ENCODE measurements around the gene CFAP52. TPM values are rescaled to one million over a fixed set of nuclear protein-coding genes. Genes with fewer than 3 reads are reported as not detected.

Gene CFAP52
- total RNA-seq, 5 donors from 2014 or later (not counting 1 experiment from before 2014, with no cell fraction given) = not detected

DNA sequence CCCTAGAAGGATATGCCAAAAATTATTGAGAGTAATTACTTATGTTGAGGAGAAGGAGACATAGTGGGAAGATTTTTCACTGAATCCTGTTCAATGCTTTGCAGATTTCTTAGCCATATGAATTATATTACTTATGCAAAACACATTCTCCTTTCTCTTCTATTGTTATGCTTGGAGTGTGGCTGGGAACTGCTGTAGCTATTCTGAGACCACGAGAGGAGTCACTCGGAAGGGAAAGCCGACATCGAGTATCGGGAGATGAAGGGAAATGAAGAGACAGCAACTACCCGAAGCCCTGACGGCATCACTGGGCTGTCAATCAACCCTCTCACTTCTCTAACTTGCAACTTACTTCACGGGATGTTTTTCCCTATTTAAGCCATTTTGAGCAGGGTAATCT lies 40.4 kb upstream of the CFAP52 start:
- POLR2A ChIA-PET = no interaction called here
- Mint-ChIP-seq H3K4me3 (no peak overlapping the region), H3K4me1 (peaks cover 0 to 5% (median 0%) of the 10 kb centered on the region in 3 donors), H3K27me3 (no peaks in the 10 kb centered on the region), H3K27ac (no peak overlapping the region), H3K9me3 (no peaks in the 10 kb centered on the region), H3K36me3 (peaks cover 33% of the 10 kb centered on the region)
- CTCF ChIA-PET = no interaction called here
- Histone ChIP-seq H3K27me3 (replicated peaks in 1 of 2; ENCODE audit: control insufficient read depth in 2 of 2, extremely low read depth in 1 of 2, insufficient read depth in 2 of 2, low read length in 1 of 2) (no peaks in the 10 kb centered on the region), H3K4me3 (ENCODE audit: control insufficient read depth in 1 of 2, extremely low read depth in 1 of 2, low read length in 1 of 2) (no peak overlapping the region), H3K27ac (ENCODE audit: low read length) (no peak overlapping the region), H3K9me3 (no peaks in the 10 kb centered on the region), H3K4me1 (ENCODE audit: control insufficient read depth in 1 of 2, extremely low read depth in 1 of 2, insufficient read depth in 2 of 2, low read length in 2 of 2) (no peaks in the 10 kb centered on the region), H3K36me3 (ENCODE audit: control insufficient read depth in 2 of 2, extremely low read depth in 1 of 2, insufficient read depth in 1 of 2, low read length in 1 of 2) (peaks cover 0 to 6% of the 10 kb centered on the region in 2 donors)
- no peak for DNase-seq
- WGBS (ENCODE audit: insufficient coverage) = 76% methylated on average over 5 of the region's 8 CpGs
- no peak for ATAC-seq (replicated peaks in 1 of 4)

DNA sequence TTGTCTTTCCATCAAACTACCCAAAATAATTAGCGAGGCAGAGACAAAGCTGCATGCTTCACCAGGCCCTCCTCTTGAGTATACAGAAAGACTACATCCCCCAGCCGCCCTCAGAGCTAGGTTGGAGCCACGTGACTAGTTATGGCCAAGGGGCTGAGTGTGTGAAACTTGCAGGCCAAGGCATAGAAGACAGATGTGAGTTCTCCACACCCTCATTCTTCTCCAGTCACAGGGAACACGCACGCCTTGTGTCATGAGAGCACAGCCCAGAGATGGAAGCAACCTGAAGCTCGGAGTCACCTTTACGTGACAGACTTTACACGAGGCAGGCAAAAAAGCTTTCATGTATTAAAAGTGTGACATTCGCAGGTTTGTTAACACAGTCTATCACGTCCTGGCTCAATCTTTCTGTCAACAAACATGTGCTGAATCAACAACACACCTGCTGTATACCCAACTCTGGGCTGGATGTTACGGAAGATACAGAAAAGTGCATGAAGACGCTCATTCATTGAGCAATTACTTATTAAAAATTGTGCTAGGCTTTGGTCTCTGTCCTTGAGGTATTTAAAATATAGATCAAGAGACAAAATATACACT lies 39.2 kb upstream of the CFAP52 start:
- H3K4me3 Mint-ChIP-seq = no peak overlapping the region
- H3K4me1 Mint-ChIP-seq = peaks cover 0 to 5% (median 0%) of the 10 kb centered on the region in 3 donors
- Histone ChIP-seq H3K4me3 (ENCODE audit: control insufficient read depth in 1 of 2, extremely low read depth in 1 of 2, low read length in 1 of 2) (no peak overlapping the region), H3K4me1 (ENCODE audit: control insufficient read depth in 1 of 2, extremely low read depth in 1 of 2, insufficient read depth in 2 of 2, low read length in 2 of 2) (no peaks in the 10 kb centered on the region), H3K27me3 (replicated peaks in 1 of 2; ENCODE audit: control insufficient read depth in 2 of 2, extremely low read depth in 1 of 2, insufficient read depth in 2 of 2, low read length in 1 of 2) (no peaks in the 10 kb centered on the region), H3K27ac (ENCODE audit: low read length) (no peak overlapping the region), H3K9me3 (no peaks in the 10 kb centered on the region), H3K36me3 (ENCODE audit: control insufficient read depth in 2 of 2, extremely low read depth in 1 of 2, insufficient read depth in 1 of 2, low read length in 1 of 2) (peaks cover 0 to 10% of the 10 kb centered on the region in 2 donors)
- 96% methylated on average over 7 of the region's 12 CpGs for WGBS (ENCODE audit: insufficient coverage)
- H3K27me3 Mint-ChIP-seq = no peaks in the 10 kb centered on the region
- ChIA-PET CTCF (no interaction called here), POLR2A (interaction anchor here in 1 of 2 donors (0.5 kb wide), 1 partner anchor 883 kb away, joined by 4 read pairs; no protein-coding TSS in a partner anchor)
- no peak for ATAC-seq (replicated peaks in 1 of 4)
- no peak overlapping the region for H3K27ac Mint-ChIP-seq
- no peak for DNase-seq
- H3K9me3 Mint-ChIP-seq = no peaks in the 10 kb centered on the region
- peaks cover 37% of the 10 kb centered on the region for H3K36me3 Mint-ChIP-seq

DNA sequence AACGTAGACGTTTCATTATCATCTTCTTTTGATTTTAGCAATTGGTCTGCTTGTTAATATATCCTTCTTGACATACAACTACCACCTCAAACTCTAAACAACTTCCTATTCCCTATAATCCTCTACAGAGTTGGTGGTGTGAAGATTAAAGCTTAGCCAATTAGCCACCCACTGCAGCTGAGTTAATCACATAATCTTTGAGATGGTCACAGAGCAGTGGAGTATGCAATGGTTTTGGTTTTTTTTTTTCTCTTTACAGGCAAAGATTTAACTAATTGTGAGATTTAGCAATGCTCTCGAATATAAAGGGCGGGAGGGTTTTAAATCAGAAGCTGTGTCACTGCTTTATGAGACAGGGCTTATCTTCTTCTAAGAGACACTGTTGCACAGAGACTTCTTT lies 37.8 kb upstream of the CFAP52 start:
- 100% methylated on average over 1 of the region's 4 CpGs for WGBS (ENCODE audit: insufficient coverage)
- Histone ChIP-seq H3K27me3 (replicated peaks in 1 of 2; ENCODE audit: control insufficient read depth in 2 of 2, extremely low read depth in 1 of 2, insufficient read depth in 2 of 2, low read length in 1 of 2) (no peaks in the 10 kb centered on the region), H3K9me3 (no peaks in the 10 kb centered on the region), H3K4me1 (ENCODE audit: control insufficient read depth in 1 of 2, extremely low read depth in 1 of 2, insufficient read depth in 2 of 2, low read length in 2 of 2) (no peaks in the 10 kb centered on the region), H3K27ac (ENCODE audit: low read length) (no peak overlapping the region), H3K4me3 (ENCODE audit: control insufficient read depth in 1 of 2, extremely low read depth in 1 of 2, low read length in 1 of 2) (no peak overlapping the region), H3K36me3 (ENCODE audit: control insufficient read depth in 2 of 2, extremely low read depth in 1 of 2, insufficient read depth in 1 of 2, low read length in 1 of 2) (peaks cover 0 to 11% of the 10 kb centered on the region in 2 donors)
- H3K27ac Mint-ChIP-seq = no peak overlapping the region
- DNase-seq (no peak), ATAC-seq (replicated peaks in 1 of 4) (no peak)
- no peaks in the 10 kb centered on the region for H3K9me3 Mint-ChIP-seq
- no peak overlapping the region for H3K4me3 Mint-ChIP-seq
- peaks cover 43% of the 10 kb centered on the region for H3K36me3 Mint-ChIP-seq
- ChIA-PET POLR2A (no interaction called here), CTCF (no interaction called here)
- no peaks in the 10 kb centered on the region for H3K27me3 Mint-ChIP-seq
- peaks cover 0 to 5% (median 0%) of the 10 kb centered on the region in 3 donors for H3K4me1 Mint-ChIP-seq

DNA sequence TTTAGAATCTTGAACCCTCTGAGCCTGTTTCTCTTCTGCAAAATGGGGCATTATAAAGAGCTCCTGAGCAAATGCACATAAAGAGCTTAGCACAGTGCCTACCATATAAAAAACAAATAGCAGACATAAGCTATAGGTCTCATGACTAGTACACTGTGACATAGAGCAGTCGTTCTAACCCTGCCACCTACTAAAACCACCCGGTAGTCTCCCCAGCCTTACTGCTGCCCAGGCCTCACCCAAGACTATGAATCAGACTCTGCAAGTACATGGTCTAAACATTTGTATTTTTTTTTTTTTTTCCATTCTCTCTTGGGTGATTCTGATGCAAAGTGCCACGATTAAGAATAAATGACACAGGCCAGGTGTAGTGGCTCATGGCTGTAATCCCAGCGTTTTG lies 34.7 kb upstream of the CFAP52 start:
- H3K4me1 Mint-ChIP-seq = peaks cover 0 to 5% (median 0%) of the 10 kb centered on the region in 3 donors
- H3K4me1 ChIP-seq (ENCODE audit: control insufficient read depth in 1 of 2, extremely low read depth in 1 of 2, insufficient read depth in 2 of 2, low read length in 2 of 2) = no peaks in the 10 kb centered on the region
- DNase-seq (no peak), ATAC-seq (replicated peaks in 1 of 4) (no peak)
- no peaks in the 10 kb centered on the region for H3K9me3 Mint-ChIP-seq
- H3K4me3 Mint-ChIP-seq = no peak overlapping the region
- whole genome bisulfite sequencing (ENCODE audit: insufficient coverage) = no CpG with 5 or more reads among the region's 4 CpGs
- H3K4me3 ChIP-seq (ENCODE audit: control insufficient read depth in 1 of 2, extremely low read depth in 1 of 2, low read length in 1 of 2) = no peak overlapping the region
- CTCF ChIA-PET = interaction anchor here in 1 of 2 donors (0.6 kb wide), 1 partner anchor 10 kb away, joined by 4 read pairs; no protein-coding TSS in a partner anchor
- no peak overlapping the region for H3K27ac Mint-ChIP-seq
- H3K27me3 ChIP-seq (replicated peaks in 1 of 2; ENCODE audit: control insufficient read depth in 2 of 2, extremely low read depth in 1 of 2, insufficient read depth in 2 of 2, low read length in 1 of 2) = no peaks in the 10 kb centered on the region
- peaks cover 7 to 11% of the 10 kb centered on the region in 2 donors for H3K36me3 ChIP-seq (ENCODE audit: control insufficient read depth in 2 of 2, extremely low read depth in 1 of 2, insufficient read depth in 1 of 2, low read length in 1 of 2)
- H3K9me3 ChIP-seq = no peaks in the 10 kb centered on the region
- POLR2A ChIA-PET = no interaction called here
- no peaks in the 10 kb centered on the region for H3K27me3 Mint-ChIP-seq
- peaks cover 54% of the 10 kb centered on the region for H3K36me3 Mint-ChIP-seq
- no peak overlapping the region for H3K27ac ChIP-seq (ENCODE audit: low read length)

DNA sequence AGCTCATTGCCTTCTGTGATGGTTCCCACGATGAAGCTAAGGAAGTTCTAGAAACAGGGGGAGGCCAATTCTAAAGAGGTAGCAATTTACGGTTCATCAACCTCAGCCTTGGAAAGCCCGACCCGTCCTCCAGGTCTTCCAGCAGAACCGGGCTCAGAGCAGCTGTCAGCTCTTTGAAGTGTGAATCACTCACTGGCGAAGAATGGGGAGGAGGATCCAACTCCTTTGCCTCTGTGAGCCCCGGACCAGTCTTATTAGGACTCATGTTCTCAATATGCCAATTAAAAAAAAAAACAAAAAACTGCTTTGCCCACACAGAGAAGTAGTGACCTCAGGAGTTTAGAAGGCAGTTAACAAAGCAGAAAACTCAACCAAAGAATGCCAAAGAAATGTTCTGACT lies 32.2 kb upstream of the CFAP52 start:
- DNase-seq (no peak), ATAC-seq (replicated peaks in 1 of 4) (no peak)
- no peak overlapping the region for H3K27ac ChIP-seq (ENCODE audit: low read length)
- 96% methylated on average over 5 of the region's 7 CpGs for WGBS (ENCODE audit: insufficient coverage)
- no peaks in the 10 kb centered on the region for H3K4me1 Mint-ChIP-seq
- no peak overlapping the region for H3K27ac Mint-ChIP-seq
- CTCF ChIA-PET = no interaction called here
- H3K4me3 ChIP-seq (ENCODE audit: control insufficient read depth in 1 of 2, extremely low read depth in 1 of 2, low read length in 1 of 2) = no peak overlapping the region
- no peaks in the 10 kb centered on the region for H3K9me3 Mint-ChIP-seq
- H3K9me3 ChIP-seq = no peaks in the 10 kb centered on the region
- H3K36me3 ChIP-seq (ENCODE audit: control insufficient read depth in 2 of 2, extremely low read depth in 1 of 2, insufficient read depth in 1 of 2, low read length in 1 of 2) = peaks cover 7 to 12% of the 10 kb centered on the region in 2 donors
- H3K27me3 Mint-ChIP-seq = no peaks in the 10 kb centered on the region
- no peak overlapping the region for H3K4me3 Mint-ChIP-seq
- no peaks in the 10 kb centered on the region for H3K4me1 ChIP-seq (ENCODE audit: control insufficient read depth in 1 of 2, extremely low read depth in 1 of 2, insufficient read depth in 2 of 2, low read length in 2 of 2)
- no peaks in the 10 kb centered on the region for H3K27me3 ChIP-seq (replicated peaks in 1 of 2; ENCODE audit: control insufficient read depth in 2 of 2, extremely low read depth in 1 of 2, insufficient read depth in 2 of 2, low read length in 1 of 2)
- H3K36me3 Mint-ChIP-seq = peaks cover 49% of the 10 kb centered on the region
- POLR2A ChIA-PET = no interaction called here

DNA sequence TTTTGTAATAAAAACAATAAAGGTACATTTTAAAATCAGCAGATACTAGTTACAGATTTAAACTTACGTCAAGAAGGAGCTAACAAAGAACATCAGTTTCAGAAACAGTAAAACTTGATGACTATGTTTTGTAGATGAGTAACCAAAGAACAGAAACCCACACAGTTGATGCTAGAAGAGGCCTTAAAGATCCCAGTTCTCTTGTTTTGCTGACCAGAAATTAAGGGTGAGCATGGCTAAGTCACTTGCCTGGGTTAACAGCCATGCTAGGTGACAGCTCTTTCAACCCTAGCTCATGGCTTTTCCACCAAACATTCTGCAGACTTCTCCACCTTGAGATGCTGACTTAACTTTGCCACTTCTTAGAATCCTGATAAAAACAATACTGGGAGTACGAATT lies 27.2 kb upstream of the CFAP52 start:
- Histone ChIP-seq H3K9me3 (no peaks in the 10 kb centered on the region), H3K27me3 (replicated peaks in 1 of 2; ENCODE audit: control insufficient read depth in 2 of 2, extremely low read depth in 1 of 2, insufficient read depth in 2 of 2, low read length in 1 of 2) (no peaks in the 10 kb centered on the region), H3K4me3 (ENCODE audit: control insufficient read depth in 1 of 2, extremely low read depth in 1 of 2, low read length in 1 of 2) (no peak overlapping the region), H3K36me3 (ENCODE audit: control insufficient read depth in 2 of 2, extremely low read depth in 1 of 2, insufficient read depth in 1 of 2, low read length in 1 of 2) (peaks cover 2 to 13% of the 10 kb centered on the region in 2 donors), H3K4me1 (ENCODE audit: control insufficient read depth in 1 of 2, extremely low read depth in 1 of 2, insufficient read depth in 2 of 2, low read length in 2 of 2) (no peaks in the 10 kb centered on the region), H3K27ac (ENCODE audit: low read length) (no peak overlapping the region)
- WGBS (ENCODE audit: insufficient coverage) = no CpG with 5 or more reads among the region's 2 CpGs
- no peaks in the 10 kb centered on the region for H3K4me1 Mint-ChIP-seq
- POLR2A ChIA-PET = no interaction called here
- CTCF ChIA-PET = no interaction called here
- no peak overlapping the region for H3K27ac Mint-ChIP-seq
- DNase-seq = no peak
- H3K4me3 Mint-ChIP-seq = no peak overlapping the region
- no peaks in the 10 kb centered on the region for H3K27me3 Mint-ChIP-seq
- peaks cover 30% of the 10 kb centered on the region for H3K36me3 Mint-ChIP-seq
- ATAC-seq (replicated peaks in 1 of 4) = no peak
- H3K9me3 Mint-ChIP-seq = no peaks in the 10 kb centered on the region

DNA sequence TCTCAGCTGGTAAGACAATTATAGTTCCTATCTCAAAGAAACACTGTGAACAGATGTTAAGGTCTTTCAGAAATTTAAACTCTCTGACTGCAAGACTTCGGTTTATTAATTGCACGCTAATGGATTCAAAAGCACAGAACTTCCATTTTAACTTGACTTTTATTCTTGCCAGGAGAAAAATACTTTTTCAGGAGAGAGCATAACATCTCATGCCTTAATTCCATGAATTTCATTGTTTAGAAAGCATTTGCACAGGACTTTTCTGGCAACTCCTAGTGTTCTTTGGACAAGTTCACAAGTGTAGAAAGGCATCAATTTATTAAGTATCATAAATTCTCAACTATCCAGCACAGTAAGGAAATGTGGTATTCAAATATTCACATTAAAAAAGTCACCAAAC lies 23.3 kb upstream of the CFAP52 start:
- H3K4me3 Mint-ChIP-seq = no peak overlapping the region
- H3K4me1 Mint-ChIP-seq = peaks cover 0 to 7% (median under 1%) of the 10 kb centered on the region in 3 donors
- peaks cover 26% of the 10 kb centered on the region for H3K36me3 Mint-ChIP-seq
- DNase-seq (no peak), ATAC-seq (replicated peaks in 1 of 4) (no peak)
- ChIA-PET CTCF (no interaction called here), POLR2A (no interaction called here)
- Histone ChIP-seq H3K36me3 (ENCODE audit: control insufficient read depth in 2 of 2, extremely low read depth in 1 of 2, insufficient read depth in 1 of 2, low read length in 1 of 2) (peaks cover 3 to 22% of the 10 kb centered on the region in 2 donors), H3K4me3 (ENCODE audit: control insufficient read depth in 1 of 2, extremely low read depth in 1 of 2, low read length in 1 of 2) (no peak overlapping the region), H3K9me3 (no peaks in the 10 kb centered on the region), H3K27ac (ENCODE audit: low read length) (no peak overlapping the region), H3K4me1 (ENCODE audit: control insufficient read depth in 1 of 2, extremely low read depth in 1 of 2, insufficient read depth in 2 of 2, low read length in 2 of 2) (no peaks in the 10 kb centered on the region), H3K27me3 (replicated peaks in 1 of 2; ENCODE audit: control insufficient read depth in 2 of 2, extremely low read depth in 1 of 2, insufficient read depth in 2 of 2, low read length in 1 of 2) (no peaks in the 10 kb centered on the region)
- H3K27me3 Mint-ChIP-seq = no peaks in the 10 kb centered on the region
- no CpG with 5 or more reads among the region's 2 CpGs for WGBS (ENCODE audit: insufficient coverage)
- H3K27ac Mint-ChIP-seq = no peak overlapping the region
- no peaks in the 10 kb centered on the region for H3K9me3 Mint-ChIP-seq

Data from T-cell (primary cell).